Sigmoid colon (tissue), 3 donors: ENCODE measurements around the gene IL18BP.

Experiments used
- POLR2A ChIP-seq, 2 donors: fragments of 450-650 bp; IDR thresholded peaks; one replicate each; pipeline ENCODE4 v1.6.1; 2016; ENCODE audit warnings: antibody characterized with exemption in 2 of 2, mild to moderate bottlenecking in 2 of 2, moderate library complexity in 2 of 2
- TF ChIP-seq, protein P1 (sequence below), 4 experiments: fragments of 450-650 bp in 3 of 4; fragments of 200-600 bp in 1 of 4; IDR thresholded peaks; one replicate each; pipeline ENCODE4 v1.5.1; 2016 to 2019; ENCODE audit warnings: antibody characterized with exemption in 4 of 4, mild to moderate bottlenecking in 3 of 4, moderate library complexity in 2 of 4

- no peak for TF ChIP-seq POLR2A (IDR thresholded peaks at IDR 0.05)
- TF ChIP-seq, protein P1, sequence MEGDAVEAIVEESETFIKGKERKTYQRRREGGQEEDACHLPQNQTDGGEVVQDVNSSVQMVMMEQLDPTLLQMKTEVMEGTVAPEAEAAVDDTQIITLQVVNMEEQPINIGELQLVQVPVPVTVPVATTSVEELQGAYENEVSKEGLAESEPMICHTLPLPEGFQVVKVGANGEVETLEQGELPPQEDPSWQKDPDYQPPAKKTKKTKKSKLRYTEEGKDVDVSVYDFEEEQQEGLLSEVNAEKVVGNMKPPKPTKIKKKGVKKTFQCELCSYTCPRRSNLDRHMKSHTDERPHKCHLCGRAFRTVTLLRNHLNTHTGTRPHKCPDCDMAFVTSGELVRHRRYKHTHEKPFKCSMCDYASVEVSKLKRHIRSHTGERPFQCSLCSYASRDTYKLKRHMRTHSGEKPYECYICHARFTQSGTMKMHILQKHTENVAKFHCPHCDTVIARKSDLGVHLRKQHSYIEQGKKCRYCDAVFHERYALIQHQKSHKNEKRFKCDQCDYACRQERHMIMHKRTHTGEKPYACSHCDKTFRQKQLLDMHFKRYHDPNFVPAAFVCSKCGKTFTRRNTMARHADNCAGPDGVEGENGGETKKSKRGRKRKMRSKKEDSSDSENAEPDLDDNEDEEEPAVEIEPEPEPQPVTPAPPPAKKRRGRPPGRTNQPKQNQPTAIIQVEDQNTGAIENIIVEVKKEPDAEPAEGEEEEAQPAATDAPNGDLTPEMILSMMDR (IDR thresholded peaks at IDR 0.05): no peak
Observed at GRCh38 chr11:72003776-72004171, 5.1 kb downstream of the IL18BP start.
